Uterus (tissue), 2 donors: Measurements from ENCODE around the gene MRGPRG.

Experiments used
- POLR2A ChIP-seq, 2 donors: fragments of 450-650 bp; IDR thresholded peaks; one replicate each; pipeline ENCODE4 v1.6.1; 2016; ENCODE audit warnings: antibody characterized with exemption in 2 of 2, mild to moderate bottlenecking in 1 of 2, moderate library complexity in 1 of 2
- TF ChIP-seq, protein P1 (sequence below), 4 experiments: fragments of 200-600 bp in 2 of 4; fragments of 450-650 bp in 2 of 4; sonication (generic) in 2 of 4; IDR thresholded peaks; one replicate each; pipeline ENCODE4 v1.5.1; 2016 to 2019; ENCODE audit warnings: antibody characterized with exemption in 4 of 4, mild to moderate bottlenecking in 2 of 4, moderate library complexity in 1 of 4

DNA sequence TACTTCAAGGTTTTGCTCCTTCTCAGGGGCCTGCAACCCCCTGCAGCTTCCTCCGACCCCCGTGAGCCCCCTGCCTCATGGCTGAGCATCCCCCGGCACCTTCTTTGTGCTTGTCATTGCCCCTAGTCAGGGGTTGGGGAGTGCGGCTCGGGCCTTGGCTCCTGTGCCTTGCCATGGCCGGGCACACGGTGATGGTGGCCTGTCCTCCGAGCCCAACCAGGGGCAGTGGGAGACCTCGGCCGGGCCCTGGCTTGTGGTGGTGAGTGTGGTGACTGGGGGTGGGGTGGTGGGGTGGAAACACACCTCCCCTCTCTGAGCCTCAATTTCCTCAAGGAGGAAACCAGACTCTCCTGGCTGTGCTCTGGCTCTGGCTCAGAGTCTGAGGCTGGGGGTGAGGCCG is 1.5 kb upstream of the MRGPRG start:
- TF ChIP-seq POLR2A (IDR thresholded peaks at IDR 0.05): no peak
- TF ChIP-seq, protein P1, sequence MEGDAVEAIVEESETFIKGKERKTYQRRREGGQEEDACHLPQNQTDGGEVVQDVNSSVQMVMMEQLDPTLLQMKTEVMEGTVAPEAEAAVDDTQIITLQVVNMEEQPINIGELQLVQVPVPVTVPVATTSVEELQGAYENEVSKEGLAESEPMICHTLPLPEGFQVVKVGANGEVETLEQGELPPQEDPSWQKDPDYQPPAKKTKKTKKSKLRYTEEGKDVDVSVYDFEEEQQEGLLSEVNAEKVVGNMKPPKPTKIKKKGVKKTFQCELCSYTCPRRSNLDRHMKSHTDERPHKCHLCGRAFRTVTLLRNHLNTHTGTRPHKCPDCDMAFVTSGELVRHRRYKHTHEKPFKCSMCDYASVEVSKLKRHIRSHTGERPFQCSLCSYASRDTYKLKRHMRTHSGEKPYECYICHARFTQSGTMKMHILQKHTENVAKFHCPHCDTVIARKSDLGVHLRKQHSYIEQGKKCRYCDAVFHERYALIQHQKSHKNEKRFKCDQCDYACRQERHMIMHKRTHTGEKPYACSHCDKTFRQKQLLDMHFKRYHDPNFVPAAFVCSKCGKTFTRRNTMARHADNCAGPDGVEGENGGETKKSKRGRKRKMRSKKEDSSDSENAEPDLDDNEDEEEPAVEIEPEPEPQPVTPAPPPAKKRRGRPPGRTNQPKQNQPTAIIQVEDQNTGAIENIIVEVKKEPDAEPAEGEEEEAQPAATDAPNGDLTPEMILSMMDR (IDR thresholded peaks at IDR 0.05): no peak
